GM18907 (cell line): ENCODE results near the gene FST.

Experiments
- ATAC-seq: cut with Tn5 transposase; IDR thresholded peaks from one replicate; pipeline ENCODE4 v1.9.1; 2021; ENCODE audit warnings: mild to moderate bottlenecking, moderate library complexity; ENCODE audit not compliant: unreplicated experiment

Gene FST

DNA sequence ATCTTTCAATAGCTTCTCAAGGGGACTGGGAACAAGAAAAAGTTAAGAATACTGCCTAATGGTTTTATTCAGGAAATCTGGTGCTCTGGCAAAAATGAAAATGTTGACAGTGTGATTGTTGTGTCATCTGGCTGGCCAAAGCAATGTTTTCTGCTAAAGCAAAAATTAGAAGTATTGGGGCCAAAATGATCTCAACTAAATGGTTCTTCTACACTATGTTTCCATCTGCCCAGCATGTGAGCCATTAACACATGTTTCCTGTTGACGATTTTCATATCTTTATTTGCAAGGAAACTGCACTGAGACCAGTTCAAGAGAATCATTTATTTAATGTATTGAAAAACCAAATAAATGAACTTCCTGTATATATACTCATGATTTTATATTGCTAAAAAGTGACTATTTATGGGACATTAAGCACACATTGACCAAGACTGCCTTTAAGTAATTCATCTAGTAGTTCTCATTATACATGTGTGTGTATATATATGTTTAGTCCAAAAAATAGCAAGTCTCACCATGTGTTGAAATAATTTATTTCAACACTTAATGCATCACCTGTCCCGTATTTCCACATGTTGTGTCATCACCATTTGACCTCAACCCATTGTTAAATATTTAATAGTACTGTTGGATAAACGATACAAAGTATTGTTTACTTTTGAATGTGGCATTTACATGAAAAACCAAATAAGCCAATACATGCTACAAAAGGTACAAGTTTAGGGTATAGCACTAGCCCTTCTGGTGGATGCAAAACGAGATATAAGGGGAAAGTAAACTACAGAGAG is 7.5 kb upstream of the FST start:
- ATAC-seq = no peak

DNA sequence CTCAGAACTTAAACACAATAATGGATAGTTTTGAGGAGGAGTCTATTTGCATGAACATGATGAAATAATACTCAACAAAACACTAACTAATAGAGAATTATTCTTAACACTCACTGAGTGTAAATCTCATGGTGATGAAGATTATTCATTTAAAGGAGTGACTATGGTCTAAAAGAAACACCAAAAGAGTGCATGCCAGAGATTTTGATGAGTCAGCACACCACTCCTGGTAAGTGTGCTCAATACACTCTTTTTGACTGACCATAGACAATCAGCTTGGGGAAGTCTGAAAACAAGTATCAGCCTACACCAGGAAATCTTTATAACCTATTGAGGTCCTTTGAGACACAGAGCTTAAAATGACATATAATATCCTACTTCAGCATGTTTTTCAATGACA is 6.8 kb upstream of the FST start:
- ATAC-seq = no peak

GRCh38 chr5:53475320-53475719 is 5.1 kb upstream of the FST start:
- no peak for ATAC-seq

DNA sequence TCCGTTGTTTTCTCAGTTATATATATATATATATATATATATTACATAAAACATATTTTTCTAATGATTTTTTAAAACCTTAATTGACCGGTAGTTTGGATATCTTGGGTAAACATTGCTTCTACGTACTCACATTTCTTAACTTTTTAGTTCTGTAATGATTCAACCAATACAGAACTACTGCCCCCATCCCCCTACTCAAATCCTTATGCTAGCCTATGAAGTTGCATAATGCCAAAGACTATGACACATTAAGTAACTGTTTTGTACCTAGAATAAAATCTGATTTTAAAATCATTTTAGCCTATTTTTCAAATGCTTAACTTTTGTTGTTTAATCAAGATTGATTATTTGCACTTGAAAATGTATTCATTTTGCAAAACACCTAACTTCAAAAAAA is 4.4 kb upstream of the FST start:
- ATAC-seq = no peak

GRCh38 chr5:53476531-53477480 is 3.6 kb upstream of the FST start:
- no peak for ATAC-seq

- peak; percentile 51 for ATAC-seq
Measured at GRCh38 chr5:53478411-53479044, 1.9 kb upstream of the FST start.

- no peak for ATAC-seq
Measured at GRCh38 chr5:53479045-53479589, 1.3 kb upstream of the FST start.

GRCh38 chr5:53479590-53480415 is 626 bp upstream of the FST start:
- ATAC-seq = no peak

GRCh38 chr5:53481159-53481886 is 894 bp downstream of the FST start:
- no peak for ATAC-seq

DNA sequence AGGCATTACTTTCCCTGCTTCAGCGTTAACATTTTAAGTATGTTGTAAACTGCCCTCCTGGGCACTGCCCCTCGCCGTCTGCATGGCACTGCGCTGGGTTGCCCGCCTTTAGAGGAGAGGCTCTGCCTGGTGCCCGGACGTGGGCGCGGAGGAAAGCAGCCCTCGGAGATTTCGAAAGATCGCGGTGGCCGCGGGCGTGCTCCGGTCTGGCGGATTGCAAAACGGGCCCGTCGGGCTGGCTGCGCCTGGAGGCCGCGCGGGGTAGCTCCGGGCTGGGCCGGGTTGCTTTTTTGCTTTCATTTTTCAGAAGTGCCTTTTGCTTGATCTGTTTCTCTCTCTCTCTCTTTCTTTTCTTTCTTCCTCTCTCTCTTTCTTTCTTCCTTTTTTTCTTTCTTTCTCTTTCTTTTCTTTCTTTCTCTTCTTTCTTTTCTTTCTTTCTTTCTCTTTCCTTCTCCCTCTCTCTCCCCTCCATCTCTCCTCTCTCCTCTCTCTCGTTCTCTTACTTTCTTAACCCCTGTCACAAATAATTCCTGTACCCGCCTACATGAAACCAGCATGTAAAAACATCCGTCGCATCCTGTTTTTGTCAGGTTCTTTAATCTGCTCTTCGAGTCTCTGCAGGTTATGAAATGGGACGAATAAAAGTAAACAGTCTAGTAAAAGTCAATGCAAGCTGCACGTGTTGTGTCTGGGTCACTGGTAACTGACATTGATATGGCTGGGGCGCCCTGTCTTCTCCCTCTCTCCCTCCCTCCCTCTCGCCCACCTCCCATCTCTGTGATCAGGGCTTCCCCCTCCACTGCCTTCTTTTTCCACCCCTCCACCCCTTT is 1.7 kb downstream of the FST start:
- peak; percentile 73 for ATAC-seq

GRCh38 chr5:53482717-53483638 is 2.5 kb downstream of the FST start:
- ATAC-seq = peak; percentile 31

DNA sequence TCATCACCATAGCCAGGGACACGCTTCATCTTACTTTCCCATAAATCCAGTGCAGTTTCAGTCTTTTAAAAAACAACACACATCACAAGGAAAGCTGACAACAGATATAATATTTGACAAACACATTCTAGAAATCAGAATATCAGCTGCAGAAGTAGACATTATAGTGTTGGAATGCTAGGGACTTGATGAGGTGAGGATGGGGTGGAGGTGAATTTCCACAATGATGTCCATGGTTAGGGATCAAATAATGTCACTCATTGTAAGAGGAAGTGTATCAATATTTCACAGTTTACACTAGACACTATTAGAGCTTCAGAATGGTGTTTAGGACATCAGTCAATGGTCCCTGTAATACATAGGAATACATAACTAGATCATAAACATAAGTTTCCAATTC is 7.0 kb downstream of the FST start:
- ATAC-seq = no peak

DNA sequence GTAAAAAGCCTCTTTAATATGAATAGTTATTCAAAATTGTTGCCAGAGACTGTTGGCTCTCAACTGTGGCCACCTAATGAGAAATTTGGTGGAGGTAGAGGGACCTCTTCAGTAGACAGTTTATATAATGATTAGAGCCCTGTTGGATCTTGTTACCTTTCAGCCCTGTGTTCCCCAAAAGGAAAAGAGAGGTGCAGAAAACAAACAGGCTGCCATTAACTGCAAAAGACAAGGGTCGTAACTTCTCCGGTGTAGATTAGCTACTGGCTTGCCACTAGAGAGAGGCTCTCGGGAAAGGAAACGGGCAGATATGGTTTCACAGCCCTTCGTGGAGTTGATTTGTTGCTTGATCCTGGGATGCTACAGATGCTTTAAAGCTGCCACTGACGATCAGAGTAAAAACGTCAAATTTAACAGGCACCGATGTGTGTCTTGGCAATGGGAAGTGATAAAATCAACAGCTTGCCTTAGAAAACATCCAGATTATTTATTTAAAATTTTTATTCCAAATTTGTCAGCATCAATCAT is 7.8 kb downstream of the FST start:
- ATAC-seq = no peak

DNA sequence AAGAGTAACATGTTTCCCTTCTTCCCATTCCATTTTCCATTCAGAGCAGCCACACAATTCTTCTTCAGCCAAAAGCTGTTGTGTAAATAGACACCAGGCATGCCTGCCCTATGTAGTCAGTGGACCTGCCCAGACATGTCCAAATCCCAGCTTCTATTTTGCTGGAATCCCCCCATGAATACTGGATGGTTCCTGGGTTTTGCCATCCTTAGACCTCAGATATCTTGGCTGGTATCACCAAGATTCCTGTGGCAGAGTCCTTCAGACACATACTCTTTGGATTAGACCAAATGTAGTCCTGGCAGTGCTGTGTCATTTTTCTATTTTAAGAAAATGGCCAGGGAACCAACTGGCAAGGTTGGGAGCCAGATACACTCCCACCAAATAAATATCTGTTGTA is 10.3 kb downstream of the FST start:
- ATAC-seq = no peak

DNA sequence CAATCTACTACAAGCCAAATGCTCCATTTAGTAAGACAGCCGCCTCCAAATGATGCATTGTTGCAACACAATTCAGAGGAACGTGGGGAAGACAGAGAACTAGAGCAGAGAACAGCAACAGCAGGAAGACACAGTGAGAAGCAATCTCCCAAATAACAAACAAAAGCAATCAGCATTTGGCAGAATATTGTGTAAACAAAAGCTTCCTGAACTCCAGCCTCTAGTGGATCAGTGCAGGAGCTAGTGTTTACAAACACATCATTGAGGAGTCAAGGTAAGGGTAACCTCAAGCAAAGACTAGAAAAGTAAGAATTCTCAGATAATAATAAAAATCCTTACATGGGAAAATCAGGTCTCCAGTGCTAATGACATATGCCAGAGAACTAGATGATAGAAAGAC is 20.6 kb downstream of the FST start:
- no peak for ATAC-seq

DNA sequence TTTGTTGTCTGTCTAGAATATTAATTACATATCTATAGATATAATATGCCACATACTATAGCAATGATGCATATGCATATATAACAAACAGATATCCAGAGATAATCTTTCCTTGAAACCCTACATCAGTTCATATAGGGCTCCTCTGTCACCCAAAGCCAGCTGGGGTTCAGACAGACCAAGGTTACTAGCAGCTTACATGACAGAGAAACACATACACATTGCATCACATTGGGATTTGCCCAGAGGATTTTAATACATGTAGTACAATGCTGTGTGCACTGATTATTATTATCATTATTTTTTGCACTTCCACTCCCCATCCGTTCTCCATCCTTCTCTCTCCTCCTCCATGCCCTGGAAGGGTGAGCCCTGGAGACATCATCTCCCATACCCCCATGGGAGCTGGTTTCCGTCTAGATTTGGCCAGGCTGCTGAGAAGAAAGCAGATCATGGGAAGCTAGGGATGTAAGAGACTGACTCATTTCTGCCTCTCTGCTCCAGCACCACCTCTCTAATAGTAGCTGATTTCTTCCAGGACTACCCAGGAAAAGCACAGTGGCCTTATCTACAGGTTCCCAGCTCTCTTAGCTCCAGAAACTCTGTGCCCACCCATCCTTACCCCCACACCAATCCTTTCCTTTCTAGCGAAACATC is 23.3 kb downstream of the FST start:
- ATAC-seq = no peak

DNA sequence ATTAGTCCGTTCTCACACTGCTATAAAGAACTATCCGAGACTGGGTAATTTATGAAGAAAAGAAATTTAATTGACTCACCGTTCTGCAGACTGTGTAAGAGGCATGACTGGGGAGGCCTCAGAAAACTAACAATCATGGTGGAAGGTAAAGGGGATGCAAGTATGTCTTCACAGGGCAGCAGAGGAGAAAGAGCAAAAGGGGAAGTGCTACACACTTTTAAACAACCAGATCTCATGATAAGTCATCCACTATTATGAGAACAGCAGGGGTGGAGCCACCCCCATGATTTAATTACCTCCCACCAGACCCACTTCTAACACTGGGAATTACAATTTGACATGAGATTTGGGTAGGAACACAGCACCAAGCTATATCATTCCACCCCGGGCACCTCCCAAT is 26.6 kb downstream of the FST start:
- no peak for ATAC-seq
